NCI-H146 treated with DMSO at 0.1 percent for 48 hours (cell line): Measurements from ENCODE around the gene FARS2.

ENCODE experiments used
- DNase-seq: peaks from one replicate; lab custom pipeline; 2025; ENCODE audit not compliant: unreplicated experiment; lab: John Stamatoyannopoulos, UW

Gene FARS2

GRCh38 chr6:5248302-5249098, 12.8 kb upstream of the FARS2 start:
- DNase-seq, result no peak

DNA sequence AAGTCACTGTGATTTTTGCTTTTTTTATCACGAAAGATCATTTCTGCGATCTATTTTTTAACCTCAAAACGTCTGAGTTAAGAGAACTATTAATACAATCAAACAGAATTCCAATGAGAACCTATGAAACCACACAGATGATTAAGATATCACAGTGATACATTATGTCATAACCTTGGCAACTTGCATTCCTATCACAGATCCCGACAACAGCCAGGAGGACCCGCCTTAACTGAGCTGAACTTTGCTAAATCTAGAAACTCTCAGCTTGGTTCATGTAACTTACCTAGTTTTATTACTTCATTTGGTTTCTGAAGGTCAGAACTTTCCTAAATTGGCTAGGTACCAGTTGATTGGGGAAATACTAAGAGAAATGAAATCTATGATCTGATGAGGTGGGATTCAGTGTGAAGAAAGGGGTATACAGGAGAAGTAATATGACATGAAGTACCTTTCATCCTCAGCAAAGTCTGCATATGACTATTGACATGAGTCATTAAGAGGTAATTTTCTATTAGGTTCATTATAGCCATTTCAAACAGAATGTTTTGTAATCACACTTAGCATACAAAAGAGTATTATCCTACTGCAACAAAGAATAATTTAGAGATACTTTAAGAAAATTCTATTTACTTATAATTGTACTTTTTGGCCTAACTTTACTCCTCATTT, 11.7 kb upstream of the FARS2 start:
- DNase-seq, result no peak

- no peak for DNase-seq
These were observed 10.9 kb upstream of the FARS2 start for GRCh38 chr6:5250451-5250850.

DNA sequence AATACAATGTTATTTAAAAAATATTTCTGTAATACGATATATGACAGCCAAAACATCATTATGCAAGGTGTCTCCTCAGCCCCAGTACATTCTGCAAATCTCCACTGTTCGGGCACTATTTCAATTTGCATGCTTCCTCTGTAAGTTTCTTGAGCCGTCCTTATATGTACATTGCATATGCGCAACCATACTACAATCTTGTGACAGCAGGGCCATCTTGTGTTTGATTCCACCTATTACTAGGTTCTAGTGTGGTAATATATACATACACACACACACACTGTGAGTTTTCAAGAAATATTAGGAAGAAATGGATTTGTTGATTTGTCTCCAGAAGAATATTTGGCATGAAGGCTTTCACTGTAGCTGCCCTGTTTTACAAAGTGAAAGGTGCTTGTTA, 10.4 kb upstream of the FARS2 start:
- DNase-seq, result no peak

DNA sequence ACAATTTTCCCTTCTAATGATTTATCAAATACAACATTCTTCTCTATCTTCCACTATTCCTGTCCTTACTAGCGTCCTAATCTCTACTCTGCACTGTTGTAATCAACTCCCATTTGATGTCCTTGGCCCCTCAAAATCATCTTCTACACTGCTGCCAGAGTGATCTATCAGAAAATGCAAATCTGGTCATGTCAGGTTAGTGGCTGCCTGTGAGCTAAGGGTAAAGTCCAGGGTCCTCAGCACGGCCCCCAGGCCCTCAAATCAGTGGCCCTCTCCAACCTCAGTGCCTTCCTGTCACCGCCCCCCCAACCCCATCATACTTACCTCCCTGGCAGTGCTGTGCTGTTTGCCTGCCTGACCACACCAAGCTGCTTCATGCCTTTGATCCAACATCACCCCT, 4.4 kb upstream of the FARS2 start:
- no peak for DNase-seq

DNA sequence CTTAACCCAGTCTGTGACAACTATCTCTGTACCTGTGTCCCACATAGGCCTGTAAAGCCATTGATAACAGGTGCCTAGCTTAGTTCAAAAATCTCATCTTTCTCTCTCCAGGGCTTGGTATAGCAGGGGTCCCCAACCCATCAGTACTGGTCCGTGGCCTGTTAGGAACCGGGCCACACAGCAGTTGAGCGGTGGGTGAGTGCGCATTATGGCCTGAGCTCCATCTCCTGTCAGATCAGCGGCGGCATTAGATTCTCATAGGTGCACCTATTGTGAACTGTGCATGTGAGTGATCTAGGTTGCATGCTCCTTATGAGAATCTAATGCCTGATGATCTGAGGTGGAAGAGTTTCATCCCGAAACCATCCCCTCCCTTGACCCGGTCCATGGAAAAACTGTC, 3.9 kb upstream of the FARS2 start:
- DNase-seq, result no peak

DNA sequence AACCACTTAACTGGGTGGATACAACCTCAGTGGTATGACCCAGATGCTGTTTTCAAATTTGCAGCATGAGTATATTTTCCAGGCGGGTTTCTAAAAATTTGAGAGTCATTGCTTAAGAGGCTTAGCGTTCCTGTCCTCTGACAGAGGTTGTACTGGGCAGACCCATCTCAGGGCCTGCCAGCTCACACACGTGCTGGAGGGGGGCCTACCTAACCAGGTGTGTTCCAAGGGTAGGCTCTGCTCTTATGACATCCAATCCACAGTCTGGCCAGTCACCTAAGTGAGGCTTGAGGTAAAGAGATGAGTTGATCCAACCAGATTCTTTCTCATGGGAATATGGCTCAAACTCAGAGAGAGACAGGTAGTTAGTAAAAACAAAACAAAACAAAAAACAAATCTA, 1.9 kb upstream of the FARS2 start:
- DNase-seq, result no peak

DNA sequence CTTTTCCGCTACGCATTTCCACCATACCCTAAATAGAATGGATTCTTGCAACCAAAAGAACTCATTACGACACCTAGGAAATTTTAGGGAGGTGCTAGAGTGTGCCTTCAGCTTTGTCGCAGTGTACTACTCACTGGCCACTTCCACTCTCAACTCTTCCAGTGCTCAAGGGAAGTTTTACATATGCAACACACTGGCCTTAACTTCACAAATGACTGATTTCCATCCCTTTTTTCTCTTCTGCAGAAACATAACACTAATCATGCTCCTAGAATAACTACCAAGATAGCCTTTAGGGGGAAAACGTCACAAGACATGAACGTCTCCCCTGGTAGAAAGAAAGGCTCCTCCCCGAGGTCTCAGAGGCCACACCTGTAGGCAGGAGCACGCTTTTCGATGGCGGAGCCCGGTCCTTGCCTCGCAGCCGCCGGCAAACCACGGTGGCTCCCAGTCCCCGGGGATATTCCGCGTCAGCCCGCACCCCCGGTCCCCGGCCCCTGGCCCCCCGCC, 1.1 kb upstream of the FARS2 start:
- DNase-seq, result peak; percentile 58

DNA sequence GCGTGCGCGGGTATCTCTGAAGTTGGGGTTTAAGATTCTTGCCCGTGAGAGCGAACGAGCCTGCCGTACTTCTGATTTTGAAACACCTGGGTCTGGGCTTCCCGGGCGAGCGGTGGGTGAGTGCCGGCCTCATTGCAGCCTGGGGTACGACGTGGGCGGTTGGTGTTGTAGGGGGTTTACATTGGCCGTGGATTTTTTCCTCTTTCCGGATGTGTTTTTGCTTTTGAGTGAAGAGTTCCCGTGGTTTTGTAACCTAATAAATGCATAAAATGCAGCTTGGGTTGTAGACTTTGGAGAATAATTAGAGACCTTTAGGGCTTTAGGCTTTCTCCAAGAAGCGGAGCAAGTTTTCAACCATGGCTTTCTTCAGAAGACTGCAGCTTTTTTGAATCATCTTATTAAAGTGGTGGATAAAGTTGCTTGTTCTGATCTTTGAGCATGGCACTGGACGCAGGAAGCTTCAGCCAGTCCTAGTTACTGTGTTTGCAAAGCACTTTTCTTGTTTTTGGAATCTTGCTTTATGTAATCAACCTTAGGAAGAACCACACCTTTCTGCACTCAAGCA, 314 bp downstream of the FARS2 start:
- no peak for DNase-seq

- DNase-seq, result no peak
These were observed 5.1 kb downstream of the FARS2 start for GRCh38 chr6:5266423-5266822.

GRCh38 chr6:5270093-5270680, 8.9 kb downstream of the FARS2 start:
- DNase-seq, result no peak

- DNase-seq, result no peak
These were observed 10.6 kb downstream of the FARS2 start for GRCh38 chr6:5271926-5272325.

- DNase-seq, result no peak
These were observed 12.9 kb downstream of the FARS2 start for GRCh38 chr6:5274231-5274630.

- no peak for DNase-seq
These were observed 14.2 kb downstream of the FARS2 start for GRCh38 chr6:5275497-5275896.

- no peak for DNase-seq
These were observed 15.3 kb downstream of the FARS2 start for GRCh38 chr6:5276581-5276980.

GRCh38 chr6:5277589-5277988, 16.3 kb downstream of the FARS2 start:
- DNase-seq, result no peak

DNA sequence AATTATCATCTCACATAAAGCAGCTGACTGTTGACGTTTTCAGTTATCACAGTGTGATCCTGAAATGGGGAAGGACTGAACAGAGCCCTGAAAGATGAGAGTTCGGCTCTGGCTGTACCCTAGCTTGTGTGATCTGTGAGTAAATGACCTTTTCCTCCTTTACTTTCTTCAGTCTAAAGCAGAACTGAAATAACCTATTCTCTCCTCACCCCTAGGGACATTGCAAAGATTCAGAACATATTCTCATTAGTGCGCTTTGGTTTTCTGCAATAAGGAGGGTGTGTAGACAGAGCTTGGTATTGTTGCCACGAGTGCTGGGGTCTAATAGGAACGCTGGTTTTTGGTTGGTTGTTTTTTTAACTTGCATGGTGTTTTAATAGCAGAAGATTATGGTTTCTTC, 16.7 kb downstream of the FARS2 start:
- no peak for DNase-seq

GRCh38 chr6:5278565-5279120, 17.3 kb downstream of the FARS2 start:
- no peak for DNase-seq

- DNase-seq, result no peak
These were observed 18.6 kb downstream of the FARS2 start for GRCh38 chr6:5279891-5280338.

DNA sequence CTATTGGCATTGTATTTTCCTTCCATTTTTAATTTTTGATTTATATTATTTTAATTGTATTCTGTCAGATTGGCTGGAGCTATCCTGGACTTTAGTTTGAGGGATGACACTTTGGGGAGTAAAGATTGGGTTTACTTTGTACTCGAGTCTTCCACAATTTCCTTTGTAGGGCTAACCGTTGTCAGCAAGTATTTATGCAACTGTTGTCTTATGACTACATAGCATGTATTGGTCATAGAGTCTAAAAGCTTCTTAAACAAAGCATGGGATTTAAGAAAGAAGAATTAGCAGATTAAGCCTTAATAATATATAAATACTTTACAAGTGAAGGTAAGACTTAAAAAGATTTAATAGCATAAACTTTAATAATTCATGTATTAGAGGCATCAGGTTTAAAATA, 19.6 kb downstream of the FARS2 start:
- no peak for DNase-seq

- DNase-seq, result no peak
These were observed 20.9 kb downstream of the FARS2 start for GRCh38 chr6:5282191-5282623.
